ENCODE measurements around the gene STXBP6.

STXBP6 gene

GRCh38 chr14:25011095-25011494 is 38.9 kb downstream of the STXBP6 start:
- DNase-seq, result no peak

- DNase-seq, result no peak
Measured at GRCh38 chr14:25010471-25010870, 39.5 kb downstream of the STXBP6 start.

DNA sequence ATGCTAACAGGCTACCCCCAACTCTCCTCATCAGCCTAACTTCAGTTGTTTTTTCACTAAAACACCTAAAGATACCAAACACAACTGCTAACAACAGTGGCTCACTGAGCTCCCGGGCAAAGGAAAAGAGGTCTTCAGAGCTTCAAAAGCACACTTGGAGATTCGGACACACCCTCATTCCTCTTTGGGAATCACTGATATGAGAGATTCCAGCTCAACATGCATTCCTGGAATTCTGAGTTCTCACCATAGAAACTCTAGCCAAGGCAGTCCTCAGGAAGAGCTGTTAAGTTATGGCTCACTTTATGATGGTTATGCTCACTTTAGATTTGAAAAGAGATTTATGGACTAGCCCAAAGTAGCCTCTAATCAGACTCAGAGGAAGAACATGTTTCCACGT is 40.1 kb downstream of the STXBP6 start:
- DNase-seq, result no peak

DNA sequence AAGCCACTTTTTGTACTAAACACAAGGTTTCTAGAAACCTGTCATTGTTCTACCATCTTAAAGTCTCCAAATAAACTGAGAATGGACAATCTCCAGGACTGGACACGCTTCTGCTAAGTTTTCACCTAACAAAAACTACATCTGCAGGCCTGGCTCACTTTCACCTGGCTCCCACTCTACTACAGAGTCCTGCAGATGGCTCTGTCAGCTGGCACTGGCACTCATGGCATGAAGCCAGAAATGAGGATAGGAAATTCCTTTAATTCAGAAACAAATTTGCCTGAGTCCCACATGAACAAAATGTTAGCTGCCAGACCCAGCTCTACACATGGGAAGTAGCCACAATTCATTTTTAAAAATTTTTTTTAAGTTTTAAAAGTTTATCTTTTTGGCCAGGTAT is 42.1 kb downstream of the STXBP6 start:
- DNase-seq, result no peak

DNA sequence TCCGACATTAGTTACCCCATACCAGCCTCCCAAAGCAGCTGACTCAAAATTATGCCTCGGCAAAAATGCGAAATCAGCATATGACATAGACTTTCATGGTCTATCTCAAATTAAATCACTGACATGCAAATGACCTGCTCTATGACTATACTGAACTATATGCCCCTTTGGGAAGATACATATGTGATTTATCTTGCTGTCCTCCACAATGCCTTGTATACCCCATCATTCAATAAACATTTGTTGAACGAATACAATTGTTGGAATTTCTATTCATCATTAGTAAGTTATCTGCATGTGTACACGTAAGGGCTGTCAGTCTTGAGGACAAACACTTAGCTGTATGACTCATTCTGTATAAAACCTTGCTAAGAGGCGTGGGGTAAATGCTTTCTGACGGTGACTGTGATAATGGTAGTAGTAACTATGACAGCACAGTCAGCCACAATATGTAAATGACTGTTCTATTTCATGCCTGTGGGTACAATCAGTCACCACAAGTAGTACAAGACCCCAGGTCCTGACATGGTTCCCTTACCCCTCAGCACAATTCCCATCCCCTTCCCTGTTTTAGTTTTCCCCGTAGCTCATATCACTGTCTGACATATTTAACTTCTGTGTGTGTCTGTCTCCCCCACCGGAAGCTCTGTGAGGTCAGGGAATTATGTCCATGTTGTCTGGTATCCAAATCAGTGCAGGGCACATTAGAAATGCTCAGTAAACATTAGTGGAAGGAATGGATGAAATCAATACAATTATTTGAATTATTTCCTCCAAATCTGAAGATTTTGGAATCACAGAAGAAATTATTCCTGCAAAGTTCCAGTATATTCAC is 42.8 kb downstream of the STXBP6 start:
- no peak for DNase-seq

DNA sequence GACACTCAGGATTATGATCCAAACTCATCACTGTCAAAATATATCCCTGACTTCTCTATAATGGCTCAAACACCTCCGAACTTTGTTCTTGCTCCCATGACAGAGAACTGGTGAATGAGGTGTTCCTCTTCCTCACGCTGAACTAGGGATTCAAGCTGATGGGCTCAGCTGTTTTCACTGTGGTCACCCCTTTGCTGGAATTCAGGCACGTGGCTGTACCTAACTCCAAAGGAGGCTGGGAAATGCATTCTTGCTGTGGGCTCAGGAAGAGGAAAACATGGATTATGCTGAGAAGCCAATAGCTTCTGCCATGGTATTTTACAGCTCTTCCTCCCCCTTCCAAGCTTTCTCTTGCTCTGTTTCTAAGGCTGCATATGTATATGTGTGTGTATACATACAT is 43.9 kb downstream of the STXBP6 start:
- DNase-seq, result no peak

DNA sequence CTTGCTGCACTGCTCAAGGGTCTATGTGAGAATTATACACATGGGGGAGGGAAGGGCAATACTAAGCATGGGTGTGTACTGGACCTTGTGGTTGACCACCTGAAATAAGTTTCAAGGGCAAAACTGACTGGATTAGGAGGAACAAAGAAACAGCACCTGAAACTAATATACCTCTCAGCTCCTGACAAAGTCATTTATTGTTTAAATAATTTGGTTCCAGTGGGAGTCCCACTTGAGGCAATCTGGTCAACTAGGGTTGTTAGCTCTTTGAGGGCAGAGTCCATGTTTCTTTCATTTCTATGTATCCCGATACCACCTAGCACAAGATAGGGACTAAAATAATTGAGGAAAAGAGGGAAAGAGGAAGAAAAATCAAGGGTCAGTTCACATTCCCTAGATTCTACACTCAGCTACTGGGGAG is 45.5 kb downstream of the STXBP6 start:
- DNase-seq, result no peak

DNA sequence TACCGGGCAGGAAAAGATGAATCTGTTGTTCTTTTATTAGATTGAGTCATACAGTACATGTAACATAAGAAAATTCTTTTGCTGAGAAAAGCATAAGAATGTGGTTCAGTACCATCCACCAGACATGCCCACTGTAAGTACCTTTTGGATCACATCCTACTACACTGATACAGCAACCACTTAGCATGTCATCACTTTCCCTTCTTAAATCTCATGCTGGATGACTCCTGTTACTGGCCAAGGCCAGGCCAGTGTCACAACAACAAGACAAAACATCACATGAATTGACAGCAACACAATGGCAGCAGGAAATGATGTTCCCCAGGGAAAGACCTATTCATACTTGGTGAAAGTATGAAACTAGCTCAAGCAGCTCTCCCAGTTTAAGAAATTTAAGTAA is 46.4 kb downstream of the STXBP6 start:
- DNase-seq, result no peak

DNA sequence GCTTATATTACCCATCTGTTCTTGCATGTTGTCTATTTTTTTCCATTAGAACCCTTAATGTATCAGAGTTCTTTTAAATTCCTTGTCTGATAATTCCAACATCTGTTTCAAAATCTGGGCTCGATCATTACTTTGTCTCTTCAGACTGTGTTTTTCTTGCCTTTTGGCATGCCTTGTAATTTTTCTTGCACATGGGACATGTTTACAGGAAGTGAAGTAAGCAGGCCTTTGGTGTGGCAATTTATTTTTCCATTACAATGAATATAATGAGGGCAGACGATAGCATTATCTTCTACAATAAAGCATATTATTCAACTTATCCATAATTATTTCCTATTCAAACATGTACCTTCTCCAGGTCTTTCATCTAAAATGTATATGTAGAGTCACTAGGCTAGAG is 48.3 kb downstream of the STXBP6 start:
- DNase-seq, result no peak

DNA sequence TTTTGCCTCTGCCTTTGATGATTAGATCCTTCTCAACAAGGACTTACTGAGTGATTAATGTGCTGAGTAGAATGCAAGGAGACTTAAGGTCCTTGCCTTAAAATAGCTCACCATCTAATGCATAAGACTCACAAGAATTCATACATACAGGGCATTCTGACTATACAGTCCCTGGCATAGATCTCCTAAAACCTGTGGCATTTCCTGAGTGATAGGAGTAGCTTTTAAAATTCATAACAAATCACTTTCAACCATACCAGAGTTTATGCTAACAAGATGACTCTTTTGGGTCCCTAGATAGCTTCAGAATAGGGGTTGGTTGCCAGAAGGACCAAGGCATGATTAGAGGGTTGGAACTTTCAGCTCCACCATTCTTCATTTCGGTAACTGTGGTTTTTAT is 48.8 kb downstream of the STXBP6 start:
- no peak for DNase-seq

- DNase-seq, result no peak
Measured at GRCh38 chr14:24999157-24999556, 50.8 kb downstream of the STXBP6 start.

DNA sequence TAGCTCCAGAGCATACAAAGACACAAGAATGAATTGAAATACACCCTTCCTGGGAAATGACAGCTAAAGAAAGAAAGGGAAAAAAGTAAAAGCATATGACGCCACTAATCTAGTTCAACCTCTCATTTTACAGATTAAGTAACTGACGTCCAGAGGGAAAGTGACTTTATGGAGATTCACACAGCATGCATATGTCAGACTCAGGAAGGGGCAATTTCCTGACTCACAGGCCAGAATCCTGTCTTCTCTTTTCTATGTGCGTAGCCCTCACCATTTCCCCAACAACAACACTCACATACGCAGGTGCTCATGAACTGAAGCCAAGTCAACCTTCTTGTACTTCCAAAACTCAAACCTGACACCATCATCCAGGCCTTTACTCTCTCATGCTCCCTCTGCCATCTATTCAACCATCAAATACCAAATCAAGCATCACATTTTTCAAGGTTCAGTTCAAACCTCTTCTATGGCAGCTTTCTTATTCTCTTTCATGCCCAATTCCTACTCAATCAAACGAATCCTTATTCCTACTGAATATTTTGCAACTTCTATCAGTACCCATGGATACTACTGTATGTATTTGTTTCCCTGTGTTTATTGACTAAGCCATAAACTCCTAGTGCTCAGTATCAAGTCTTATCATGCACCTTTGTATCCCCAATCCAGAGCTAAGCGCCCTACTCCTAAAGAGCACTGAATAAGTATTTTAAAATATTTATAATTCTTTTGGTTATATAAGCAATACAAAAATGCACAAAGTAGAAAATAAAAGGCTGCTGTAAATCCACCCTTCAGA is 52.8 kb downstream of the STXBP6 start:
- no peak for DNase-seq

GRCh38 chr14:24995016-24995415 is 54.9 kb downstream of the STXBP6 start:
- DNase-seq, result no peak

DNA sequence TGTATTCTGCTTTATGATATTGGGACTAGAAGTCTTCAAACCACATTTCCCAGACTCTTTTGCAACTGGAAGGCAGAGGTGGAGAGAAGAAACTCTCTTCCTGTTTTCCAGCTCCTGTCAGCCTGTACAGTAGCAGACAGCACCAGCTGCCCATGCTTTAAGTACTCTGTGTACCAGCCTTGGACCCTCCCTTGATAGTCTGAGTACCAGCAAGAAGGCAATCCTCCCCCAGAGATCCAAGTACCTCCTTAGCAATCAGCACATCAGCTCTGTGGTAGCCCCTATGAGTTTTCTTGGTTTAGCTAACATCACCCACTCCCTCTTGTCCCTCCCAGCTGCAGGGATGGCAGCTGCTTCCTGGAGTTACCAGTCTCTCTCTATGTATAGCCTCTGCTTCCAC is 56.3 kb downstream of the STXBP6 start:
- DNase-seq, result no peak

- no peak for DNase-seq
Measured at GRCh38 chr14:24992624-24993360, 57.2 kb downstream of the STXBP6 start.

- no peak for DNase-seq
Measured at GRCh38 chr14:24991821-24992220, 58.1 kb downstream of the STXBP6 start.

- DNase-seq, result no peak
Measured at GRCh38 chr14:24991288-24991687, 58.7 kb downstream of the STXBP6 start.

DNA sequence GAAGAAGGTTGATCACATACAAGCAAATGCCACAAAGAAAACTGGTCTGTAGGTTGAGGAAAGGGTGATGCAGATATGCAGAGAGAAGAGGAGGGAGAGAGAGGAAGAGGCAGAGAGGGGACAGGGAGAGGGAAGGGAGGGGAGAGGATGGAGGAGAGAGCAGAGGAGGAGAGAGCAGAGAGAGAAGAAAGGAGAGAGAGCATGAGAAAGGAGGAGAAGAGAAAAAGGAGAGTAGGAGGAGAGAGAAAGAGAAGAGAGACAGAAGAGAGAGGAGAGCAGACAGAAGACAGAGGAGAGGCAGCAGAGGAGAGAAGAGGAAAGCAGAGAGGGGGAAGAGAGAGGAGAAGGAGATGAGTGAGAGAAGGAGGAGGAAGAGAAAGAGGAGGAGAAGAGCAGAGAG is 59.2 kb downstream of the STXBP6 start:
- DNase-seq, result no peak

- DNase-seq, result no peak
Measured at GRCh38 chr14:24990050-24990449, 59.9 kb downstream of the STXBP6 start.

DNA sequence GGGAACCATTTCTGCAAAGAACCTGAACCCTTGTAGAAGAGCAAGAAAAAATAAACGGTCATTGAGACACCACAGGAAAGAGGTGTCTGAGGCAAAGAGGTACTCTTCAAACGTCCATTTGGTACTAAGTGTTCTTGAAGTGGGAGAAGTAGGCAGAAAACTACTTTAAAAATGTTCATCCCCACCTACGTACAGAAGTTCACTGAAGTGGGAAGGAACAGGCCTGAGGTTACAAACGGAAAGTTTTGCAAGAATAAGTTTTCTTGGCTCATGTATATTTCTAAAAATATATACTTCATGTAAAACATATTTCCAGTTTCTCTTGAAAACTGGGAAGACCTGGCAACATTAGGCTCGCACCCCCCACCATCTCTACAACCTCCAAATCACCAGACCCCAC is 61.2 kb downstream of the STXBP6 start:
- no peak for DNase-seq

DNA sequence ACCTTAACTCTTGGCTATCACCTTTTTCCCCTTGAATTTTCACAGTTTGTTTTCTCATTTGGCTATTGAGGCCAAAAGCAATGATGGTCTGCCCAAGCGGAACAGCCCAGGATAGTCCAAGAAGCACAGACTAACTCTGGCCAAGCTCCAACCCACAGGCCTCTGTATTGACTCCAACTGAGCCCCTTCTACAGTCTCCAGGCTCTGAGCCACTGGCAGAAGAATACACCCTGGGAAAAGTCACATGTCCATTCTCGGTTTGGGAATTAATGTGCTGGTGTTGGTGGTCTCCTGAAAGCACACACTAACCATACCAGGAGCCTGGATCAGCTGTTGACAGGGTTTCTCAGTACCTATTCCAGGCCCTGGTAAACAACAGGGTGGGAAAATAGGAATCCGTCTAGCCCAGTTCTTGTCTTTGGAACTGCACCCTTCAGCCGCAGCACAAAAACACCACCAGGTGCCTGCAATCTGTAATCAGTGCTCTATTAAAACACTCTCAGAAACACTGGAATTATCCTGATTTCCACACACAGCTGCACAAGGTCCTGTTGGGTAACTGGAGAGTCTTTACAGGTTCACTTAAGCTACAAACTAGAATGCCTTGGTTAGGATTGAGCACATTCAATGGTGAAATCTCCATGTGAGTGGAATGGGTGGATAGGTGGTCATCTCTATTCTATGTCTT is 63.6 kb downstream of the STXBP6 start:
- peak in 1 of 2 donors; percentile 15 for DNase-seq

- DNase-seq, result no peak
Measured at GRCh38 chr14:24984846-24985589, 64.9 kb downstream of the STXBP6 start.
